ENCODE measurements around the gene RAB19.

The RAB19 gene

GRCh38 chr7:140439359-140439758 lies 35.5 kb downstream of the RAB19 start:
- H3K79me2 ChIP-seq (ENCODE audit: low read length) = no peaks in the 10 kb centered on the region
- no peaks in the 10 kb centered on the region for H4K20me1 ChIP-seq (ENCODE audit: insufficient read depth, low read length)
- no peak for DNase-seq
- no peak overlapping the region for H3K27ac ChIP-seq (ENCODE audit: low read length)
- TF ChIP-seq EZH2phosphoT487 (IDR thresholded peaks at IDR 0.05; ENCODE audit: low read length) = no peak
- TF ChIP-seq CTCF (IDR thresholded peaks at IDR 0.05; ENCODE audit: low read length) = no peak
- no peak for TF ChIP-seq EZH2 (optimal IDR thresholded peaks at IDR 0.05; ENCODE audit: low read depth, low read length)
- H3F3A ChIP-seq (ENCODE audit: insufficient read depth, low read length) = no peaks in the 10 kb centered on the region
- no peak overlapping the region for H3K9ac ChIP-seq (ENCODE audit: low read length)
- H3K9me2 ChIP-seq (replicated peaks; ENCODE audit: insufficient read depth, low read length) = no peaks in the 10 kb centered on the region
- no peak overlapping the region for H2AFZ ChIP-seq (ENCODE audit: low read length)
- no peak overlapping the region for H3K4me3 ChIP-seq (ENCODE audit: low read length)
- no peaks in the 10 kb centered on the region for H3K36me3 ChIP-seq (replicated peaks; ENCODE audit: insufficient read depth, low read length)
- H3K4me2 ChIP-seq (ENCODE audit: low read depth, low read length) = no peak overlapping the region
- no peaks in the 10 kb centered on the region for H3K27me3 ChIP-seq (replicated peaks; ENCODE audit: insufficient read depth, low read length)
- H3K4me1 ChIP-seq (ENCODE audit: low read length) = no peaks in the 10 kb centered on the region
- H3K9me3 ChIP-seq (replicated peaks; ENCODE audit: insufficient read depth, low read length) = no peaks in the 10 kb centered on the region

- Histone ChIP-seq H3K4me3 (ENCODE audit: low read length) (no peak overlapping the region), H3K27ac (ENCODE audit: low read length) (no peak overlapping the region), H3K36me3 (replicated peaks; ENCODE audit: insufficient read depth, low read length) (no peaks in the 10 kb centered on the region), H3K79me2 (ENCODE audit: low read length) (no peaks in the 10 kb centered on the region), H3K27me3 (replicated peaks; ENCODE audit: insufficient read depth, low read length) (no peaks in the 10 kb centered on the region), H3K4me2 (ENCODE audit: low read depth, low read length) (no peak overlapping the region), H3K9ac (ENCODE audit: low read length) (no peak overlapping the region), H3F3A (ENCODE audit: insufficient read depth, low read length) (no peaks in the 10 kb centered on the region), H3K9me3 (replicated peaks; ENCODE audit: insufficient read depth, low read length) (no peaks in the 10 kb centered on the region), H3K9me2 (replicated peaks; ENCODE audit: insufficient read depth, low read length) (no peaks in the 10 kb centered on the region), H3K4me1 (ENCODE audit: low read length) (no peaks in the 10 kb centered on the region), H4K20me1 (ENCODE audit: insufficient read depth, low read length) (no peaks in the 10 kb centered on the region), H2AFZ (ENCODE audit: low read length) (no peak overlapping the region)
- TF ChIP-seq EZH2 (optimal IDR thresholded peaks at IDR 0.05; ENCODE audit: low read depth, low read length) (no peak), EZH2phosphoT487 (IDR thresholded peaks at IDR 0.05; ENCODE audit: low read length) (no peak), CTCF (IDR thresholded peaks at IDR 0.05; ENCODE audit: low read length) (no peak)
- no peak for DNase-seq
Observed at GRCh38 chr7:140440593-140440992, 36.7 kb downstream of the RAB19 start.

GRCh38 chr7:140441519-140441918 lies 37.7 kb downstream of the RAB19 start:
- no peak for DNase-seq
- Histone ChIP-seq H3K36me3 (replicated peaks; ENCODE audit: insufficient read depth, low read length) (no peaks in the 10 kb centered on the region), H3K27ac (ENCODE audit: low read length) (no peak overlapping the region), H3K9me3 (replicated peaks; ENCODE audit: insufficient read depth, low read length) (no peaks in the 10 kb centered on the region), H3K4me2 (ENCODE audit: low read depth, low read length) (no peak overlapping the region), H3K4me3 (ENCODE audit: low read length) (no peak overlapping the region), H3K4me1 (ENCODE audit: low read length) (no peaks in the 10 kb centered on the region), H3K9me2 (replicated peaks; ENCODE audit: insufficient read depth, low read length) (no peaks in the 10 kb centered on the region), H3K9ac (ENCODE audit: low read length) (no peak overlapping the region), H3F3A (ENCODE audit: insufficient read depth, low read length) (no peaks in the 10 kb centered on the region), H3K79me2 (ENCODE audit: low read length) (no peaks in the 10 kb centered on the region), H2AFZ (ENCODE audit: low read length) (no peak overlapping the region), H4K20me1 (ENCODE audit: insufficient read depth, low read length) (no peaks in the 10 kb centered on the region), H3K27me3 (replicated peaks; ENCODE audit: insufficient read depth, low read length) (no peaks in the 10 kb centered on the region)
- no peak for TF ChIP-seq CTCF (IDR thresholded peaks at IDR 0.05; ENCODE audit: low read length)
- TF ChIP-seq EZH2 (optimal IDR thresholded peaks at IDR 0.05; ENCODE audit: low read depth, low read length) = no peak
- no peak for TF ChIP-seq EZH2phosphoT487 (IDR thresholded peaks at IDR 0.05; ENCODE audit: low read length)

Measured in MM.1S (cell line).